OCI-LY7 (cell line): Measurements from ENCODE around the gene SAYSD1. TPM values are rescaled to one million over a fixed set of nuclear protein-coding genes. Genes with fewer than 3 reads are reported as not detected.

Source experiments
- BruUV-seq: library from RNA; stranded (reverse); fragments of 400-500 nt; replicated peaks from 2 replicates; lab custom pipeline; 2021; lab: Mats Ljungman, UMichigan
- CTCF ChIA-PET: fragments of 300-600 bp; sonication (Branson Sonifier 250); formaldehyde crosslinking; loops from one replicate; lab custom pipeline; 2022; ENCODE audit warnings: antibody characterized with exemption; ENCODE audit not compliant: unreplicated experiment; lab: Charles Lee
- POLR2A ChIA-PET: fragments of 300-600 bp; sonication (Branson Sonifier 250); formaldehyde crosslinking; loops from one replicate; lab custom pipeline; 2022; ENCODE audit warnings: antibody characterized with exemption; lab: Charles Lee
- DNase-seq: peaks from one replicate; pipeline ENCODE4 v3.0.0-alpha.2; 2015; ENCODE audit warnings: low spot score
- H2AFZ ChIP-seq: fragments of 200-600 bp; sonication (generic), shearing (Covaris generic); 2 replicates; pipeline ENCODE4 v1.6.1; 2014; ENCODE audit warnings: mild to moderate bottlenecking, antibody characterized with exemption, low read length, moderate library complexity
- H3K27ac ChIP-seq: fragments of 200-600 bp; sonication (generic); 2 replicates; pipeline ENCODE4 v1.5.1; 2014; ENCODE audit warnings: mixed run types, low read depth, mild to moderate bottlenecking, moderate library complexity, low read length, inconsistent platforms; ENCODE audit not compliant: poor library complexity, severe bottlenecking
- H3K36me3 ChIP-seq: fragments of 200-600 bp; sonication (generic); 2 replicates; pipeline ENCODE4 v1.6.1; 2014; ENCODE audit warnings: mild to moderate bottlenecking, antibody characterized with exemption, low read length, moderate library complexity, mixed read lengths; ENCODE audit not compliant: insufficient read depth
- H3K4me1 ChIP-seq: fragments of 200-600 bp; sonication (generic); 2 replicates; pipeline ENCODE4 v1.5.1; 2014; ENCODE audit warnings: mild to moderate bottlenecking, low read length; ENCODE audit not compliant: insufficient read depth, poor library complexity, severe bottlenecking
- H3K4me2 ChIP-seq: fragments of 200-600 bp; sonication (generic); 2 replicates; pipeline ENCODE4 v1.6.1; 2014; ENCODE audit warnings: mild to moderate bottlenecking, low read length
- H3K4me3 ChIP-seq: fragments of 200-600 bp; sonication (generic); 2 replicates; pipeline ENCODE4 v1.5.1; 2014; ENCODE audit warnings: mild to moderate bottlenecking, low read depth, low read length; ENCODE audit not compliant: poor library complexity, severe bottlenecking
- H3K79me2 ChIP-seq: fragments of 200-600 bp; sonication (generic); 2 replicates; pipeline ENCODE4 v1.6.1; 2016; ENCODE audit warnings: low read depth, mild to moderate bottlenecking, low read length, moderate library complexity, mixed read lengths; ENCODE audit not compliant: insufficient read depth
- H3K9me2 ChIP-seq: fragments of 200-600 bp; sonication (generic); 2 replicates; pipeline ENCODE4 v1.6.1; 2016; ENCODE audit warnings: mild to moderate bottlenecking, low read length, mixed read lengths; ENCODE audit not compliant: insufficient read depth
- H3K9me3 ChIP-seq: fragments of 200-600 bp; sonication (generic); 2 replicates; pipeline ENCODE4 v1.6.1; 2014; ENCODE audit warnings: mild to moderate bottlenecking, mixed run types, low read length, mixed read lengths
- H4K20me1 ChIP-seq: fragments of 200-600 bp; sonication (generic); 2 replicates; pipeline ENCODE4 v1.6.1; 2014; ENCODE audit warnings: mild to moderate bottlenecking, antibody characterized with exemption, low read length, moderate library complexity, mixed read lengths; ENCODE audit not compliant: insufficient read depth
- EZH2phosphoT487 ChIP-seq: fragments of 200-600 bp; sonication (generic); IDR thresholded peaks from 2 replicates; pipeline ENCODE4 v1.6.1; 2018; ENCODE audit warnings: low read depth, borderline replicate concordance, mild to moderate bottlenecking, mixed run types, antibody characterized with exemption, low read length, moderate library complexity, mixed read lengths
- intact Hi-C: fragments of 100-400 bp; cut with micrococcal nuclease; formaldehyde crosslinking; loops from one replicate; pipeline ENCODE4 v1.10.0; 2022; ENCODE audit not compliant: unreplicated experiment
- total RNA-seq, 2 experiments: library from RNA; depleted of rRNA in 1 of 2; stranded (reverse); fragments of >200 nt in 1 of 2; shearing (Covaris generic) in 1 of 2; gene quantifications; 2 replicates each; pipeline ENCODE4 v1.2.3, GENCODE V29; 2014 to 2022
- TF ChIP-seq, protein P1 (sequence below): fragments of 200-600 bp; sonication (generic); conservative IDR thresholded peaks from 2 replicates; pipeline ENCODE4 v1.5.1; 2014; ENCODE audit warnings: mild to moderate bottlenecking, antibody characterized with exemption, low read length, moderate library complexity, mixed read lengths

Gene SAYSD1
- total RNA-seq, 2 experiments from 2014 or later: 10.7 to 14.1 TPM

DNA sequence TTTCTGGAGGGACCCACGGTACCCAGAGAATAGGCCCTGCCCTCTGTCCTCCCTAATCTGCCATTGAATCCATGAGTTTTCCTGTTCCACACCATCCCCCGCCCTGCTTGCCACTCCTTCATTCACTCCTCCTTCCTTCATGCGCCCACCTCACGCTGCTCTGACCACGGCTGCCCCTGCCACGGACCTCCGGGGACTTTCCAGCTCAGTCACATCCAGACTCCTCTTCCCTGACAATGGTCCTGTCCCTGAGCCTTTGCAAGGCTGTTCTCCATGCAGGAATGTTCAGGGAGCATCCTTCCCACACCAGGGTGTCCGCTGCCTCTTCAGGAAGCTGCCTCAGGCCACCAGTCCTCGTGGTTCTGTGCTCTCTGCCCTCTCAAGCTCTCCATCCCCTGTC, 40.5 kb downstream of the SAYSD1 start:
- POLR2A ChIA-PET: interaction anchor here (0.6 kb wide), 1 partner anchor 344 kb away, joined by 3 read pairs; no protein-coding TSS in a partner anchor
- no peak overlapping the region for H2AFZ ChIP-seq
- intact Hi-C loops: no loop called here
- H3K9me2 ChIP-seq: no peaks in the 10 kb centered on the region
- no peak overlapping the region for H3K4me3 ChIP-seq
- no peaks in the 10 kb centered on the region for H3K9me3 ChIP-seq
- H3K36me3 ChIP-seq: no peaks in the 10 kb centered on the region
- no peaks in the 10 kb centered on the region for H4K20me1 ChIP-seq
- no peak overlapping the region for H3K27ac ChIP-seq
- CTCF ChIA-PET: no interaction called here
- TF ChIP-seq, protein P1, sequence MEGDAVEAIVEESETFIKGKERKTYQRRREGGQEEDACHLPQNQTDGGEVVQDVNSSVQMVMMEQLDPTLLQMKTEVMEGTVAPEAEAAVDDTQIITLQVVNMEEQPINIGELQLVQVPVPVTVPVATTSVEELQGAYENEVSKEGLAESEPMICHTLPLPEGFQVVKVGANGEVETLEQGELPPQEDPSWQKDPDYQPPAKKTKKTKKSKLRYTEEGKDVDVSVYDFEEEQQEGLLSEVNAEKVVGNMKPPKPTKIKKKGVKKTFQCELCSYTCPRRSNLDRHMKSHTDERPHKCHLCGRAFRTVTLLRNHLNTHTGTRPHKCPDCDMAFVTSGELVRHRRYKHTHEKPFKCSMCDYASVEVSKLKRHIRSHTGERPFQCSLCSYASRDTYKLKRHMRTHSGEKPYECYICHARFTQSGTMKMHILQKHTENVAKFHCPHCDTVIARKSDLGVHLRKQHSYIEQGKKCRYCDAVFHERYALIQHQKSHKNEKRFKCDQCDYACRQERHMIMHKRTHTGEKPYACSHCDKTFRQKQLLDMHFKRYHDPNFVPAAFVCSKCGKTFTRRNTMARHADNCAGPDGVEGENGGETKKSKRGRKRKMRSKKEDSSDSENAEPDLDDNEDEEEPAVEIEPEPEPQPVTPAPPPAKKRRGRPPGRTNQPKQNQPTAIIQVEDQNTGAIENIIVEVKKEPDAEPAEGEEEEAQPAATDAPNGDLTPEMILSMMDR: no peak
- TF ChIP-seq EZH2phosphoT487: no peak
- no peak for DNase-seq
- no TSS peak for BruUV-seq
- no peaks in the 10 kb centered on the region for H3K4me1 ChIP-seq
- H3K4me2 ChIP-seq: no peak overlapping the region
- H3K79me2 ChIP-seq: no peaks in the 10 kb centered on the region

DNA sequence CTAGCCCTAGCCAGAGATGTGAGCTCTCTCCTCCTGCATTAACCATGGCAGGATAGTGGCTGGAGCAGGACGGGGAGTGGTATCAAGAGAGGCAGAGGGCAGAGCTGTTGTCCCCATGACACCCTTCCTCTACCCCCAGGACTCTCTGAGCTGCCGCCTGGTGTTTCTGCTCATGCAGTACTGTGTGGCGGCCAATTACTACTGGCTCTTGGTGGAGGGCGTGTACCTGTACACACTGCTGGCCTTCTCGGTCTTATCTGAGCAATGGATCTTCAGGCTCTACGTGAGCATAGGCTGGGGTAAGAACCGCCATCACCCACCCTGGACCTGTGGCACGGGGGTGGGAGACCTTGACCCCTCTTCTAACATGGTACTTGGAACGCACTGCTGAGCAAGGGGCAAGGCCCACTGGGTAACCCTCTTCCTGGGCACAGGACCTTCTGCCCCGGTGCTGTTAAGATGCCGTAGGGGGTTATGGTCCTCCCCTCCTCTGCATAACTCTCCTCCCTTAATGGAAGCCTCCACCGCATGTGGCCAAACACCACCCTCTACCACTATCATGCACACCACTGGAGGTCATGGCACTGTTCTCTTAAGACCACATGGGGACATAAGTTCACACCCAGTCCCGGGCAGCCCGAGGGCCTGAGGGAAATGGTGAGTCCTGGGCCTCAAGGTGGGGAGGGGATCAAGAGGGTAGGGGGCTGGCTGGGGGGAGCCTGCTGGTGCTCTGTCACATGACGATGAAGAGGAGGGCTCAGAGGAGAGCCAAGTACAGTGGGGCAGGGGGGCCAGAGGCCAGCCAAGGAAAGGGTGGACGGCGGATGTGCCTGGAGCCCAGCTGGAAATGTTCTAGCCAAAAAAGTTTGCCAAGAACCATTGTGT, 41.3 kb downstream of the SAYSD1 start:
- Histone ChIP-seq H3K79me2 (no peaks in the 10 kb centered on the region), H3K4me2 (no peak overlapping the region), H3K9me3 (no peaks in the 10 kb centered on the region), H3K4me3 (no peak overlapping the region), H3K9me2 (no peaks in the 10 kb centered on the region), H3K27ac (no peak overlapping the region), H3K4me1 (no peaks in the 10 kb centered on the region), H2AFZ (no peak overlapping the region), H3K36me3 (no peaks in the 10 kb centered on the region), H4K20me1 (no peaks in the 10 kb centered on the region)
- no TSS peak for BruUV-seq
- CTCF ChIA-PET: no interaction called here
- intact Hi-C loops: no loop called here
- no peak for DNase-seq
- POLR2A ChIA-PET: no interaction called here
- TF ChIP-seq, protein P1: no peak
- TF ChIP-seq EZH2phosphoT487: no peak

DNA sequence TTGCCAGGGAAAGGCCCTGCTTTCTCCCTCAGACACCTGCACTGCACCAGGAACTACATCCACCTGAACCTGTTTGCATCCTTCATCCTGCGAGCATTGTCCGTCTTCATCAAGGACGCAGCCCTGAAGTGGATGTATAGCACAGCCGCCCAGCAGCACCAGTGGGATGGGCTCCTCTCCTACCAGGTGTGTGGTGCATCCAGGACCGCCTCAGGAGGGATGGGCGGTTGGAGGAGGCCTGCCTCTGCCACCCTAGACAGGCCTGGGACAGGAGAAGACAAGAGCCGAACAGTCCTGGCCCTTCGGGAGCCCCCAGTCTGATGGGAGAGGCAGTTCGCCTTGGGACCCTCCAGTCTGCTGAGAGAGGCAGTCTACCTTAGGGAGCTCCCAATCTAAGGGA, 42.2 kb downstream of the SAYSD1 start:
- POLR2A ChIA-PET: no interaction called here
- no peaks in the 10 kb centered on the region for H3K9me2 ChIP-seq
- no peaks in the 10 kb centered on the region for H3K79me2 ChIP-seq
- no peak overlapping the region for H3K4me3 ChIP-seq
- no peak for DNase-seq
- no peaks in the 10 kb centered on the region for H3K9me3 ChIP-seq
- CTCF ChIA-PET: no interaction called here
- no peak overlapping the region for H2AFZ ChIP-seq
- no peaks in the 10 kb centered on the region for H4K20me1 ChIP-seq
- H3K36me3 ChIP-seq: no peaks in the 10 kb centered on the region
- no peak for TF ChIP-seq EZH2phosphoT487
- TF ChIP-seq, protein P1: no peak
- intact Hi-C loops: no loop called here
- no peak overlapping the region for H3K4me2 ChIP-seq
- BruUV-seq: no TSS peak
- no peak overlapping the region for H3K27ac ChIP-seq
- no peaks in the 10 kb centered on the region for H3K4me1 ChIP-seq
